HCT116 (cell line): Measurements from ENCODE around the gene XPNPEP1. TPM values are rescaled to one million over a fixed set of nuclear protein-coding genes. Genes with fewer than 3 reads are reported as not detected.
A peak's percentile ranks its signal among the peaks of the same experiment; 100 is the strongest.

Source experiments
- ATAC-seq: fragments of 200-7000 bp; cut with Tn5 transposase; 2 replicates; pipeline ENCODE4 v1.9.1; 2020; ENCODE audit warnings: mild to moderate bottlenecking, moderate library complexity
- BruUV-seq: library from RNA; stranded (reverse); fragments of 400-500 nt; replicated peaks from 2 replicates; lab custom pipeline; 2021; lab: Mats Ljungman, UMichigan
- CTCF ChIA-PET: fragments of 300-600 bp; sonication (Branson Sonifier 250); formaldehyde crosslinking; loops from one replicate; lab custom pipeline; 2021; ENCODE audit warnings: antibody characterized with exemption; lab: Charles Lee
- POLR2A ChIA-PET: fragments of 300-600, 350-600 bp; sonication (Branson Sonifier 250); formaldehyde crosslinking; loops from one replicate; lab custom pipeline; 2021; ENCODE audit warnings: antibody characterized with exemption; lab: Charles Lee
- RAD21 ChIA-PET, 2 experiments: fragments of 300-600 bp; sonication (Branson Sonifier 250); formaldehyde crosslinking; loops; one replicate each; lab custom pipeline; 2023; ENCODE audit warnings: low total read pairs in 2 of 2; ENCODE audit not compliant: uncharacterized antibody in 2 of 2, unreplicated experiment in 2 of 2, low non-redundant PET in 1 of 2; lab: Charles Lee
- DNase-seq: peaks from one replicate; pipeline ENCODE4 v3.0.0-alpha.2; 2010; ENCODE audit warnings: low read depth, low spot score
- H2AFZ ChIP-seq: fragments of 200-600 bp; shearing (Covaris generic), sonication (generic); 2 replicates; pipeline ENCODE4 v1.6.1; 2017; ENCODE audit warnings: low read depth, mixed run types, mixed read lengths, antibody characterized with exemption, low read length; ENCODE audit not compliant: poor library complexity, severe bottlenecking
- H3K27ac ChIP-seq: 2 replicates; pipeline ENCODE4 v1.5.1; 2012; ENCODE audit warnings: low read depth, low read length
- H3K27me3 ChIP-seq: fragments of 200-600 bp; sonication (generic); 2 replicates; pipeline ENCODE4 v1.6.1; 2016; ENCODE audit warnings: mixed run types, low read length, mixed read lengths; ENCODE audit not compliant: insufficient read depth
- H3K36me3 ChIP-seq, 2 experiments: fragments of 200-500 bp in 1 of 2; fragments of 200-600 bp in 1 of 2; sonication (Bioruptor generic) in 1 of 2; sonication (generic) in 1 of 2; 2 replicates each; pipeline versions ENCODE4 v1.5.1 to v1.6.1; 2014 to 2016; ENCODE audit warnings: low read length in 2 of 2, inconsistent platforms in 1 of 2, mixed read lengths in 1 of 2, mixed run types in 1 of 2; ENCODE audit not compliant: insufficient read depth in 2 of 2, control insufficient read depth in 1 of 2
- H3K4me1 ChIP-seq, 2 experiments: fragments of 200-600 bp in 1 of 2; sonication (generic) in 1 of 2; 2 replicates each; pipeline versions ENCODE4 v1.5.1 to v1.6.1; 2012 to 2017; ENCODE audit warnings: low read length in 2 of 2, inconsistent platforms in 1 of 2, mild to moderate bottlenecking in 1 of 2, mixed read lengths in 1 of 2, mixed run types in 1 of 2, moderate library complexity in 1 of 2; ENCODE audit not compliant: insufficient read depth in 2 of 2, control insufficient read depth in 1 of 2
- H3K4me2 ChIP-seq: fragments of 200-600 bp; sonication (generic); 2 replicates; pipeline ENCODE4 v1.6.1; 2017; ENCODE audit warnings: mixed run types, low read length, mixed read lengths
- H3K4me3 ChIP-seq, 2 experiments: fragments of 200-600 bp in 1 of 2; sonication (generic) in 1 of 2; replicated peaks in 1 of 2; 2 replicates each; pipeline ENCODE4 v1.5.1; 2011 to 2016; ENCODE audit warnings: low read length in 2 of 2, control low read depth in 1 of 2, low read depth in 1 of 2, mild to moderate bottlenecking in 1 of 2, mixed read lengths in 1 of 2, mixed run types in 1 of 2
- H3K79me2 ChIP-seq: fragments of 200-600 bp; sonication (generic); 2 replicates; pipeline ENCODE4 v1.6.1; 2017; ENCODE audit warnings: mild to moderate bottlenecking, mixed run types, low read length, moderate library complexity, mixed read lengths; ENCODE audit not compliant: insufficient read depth
- H3K9ac ChIP-seq: fragments of 200-600 bp; sonication (generic); 2 replicates; pipeline ENCODE4 v1.6.1; 2016; ENCODE audit warnings: low read length, mixed read lengths
- H3K9me2 ChIP-seq: fragments of 200-600 bp; sonication (generic), shearing (Covaris generic); 2 replicates; pipeline ENCODE4 v1.6.1; 2017; ENCODE audit warnings: mixed run types, mild to moderate bottlenecking, moderate library complexity; ENCODE audit not compliant: insufficient read depth
- H3K9me3 ChIP-seq, 2 experiments: fragments of 200-500 bp in 1 of 2; fragments of 200-600 bp in 1 of 2; sonication (Bioruptor generic) in 1 of 2; sonication (generic) in 1 of 2; 2 replicates each; pipeline ENCODE4 v1.6.1; 2014 to 2017; ENCODE audit warnings: low read length in 2 of 2, mixed read lengths in 2 of 2, inconsistent platforms in 1 of 2, low read depth in 1 of 2, mild to moderate bottlenecking in 1 of 2, mixed run types in 1 of 2, moderate library complexity in 1 of 2; ENCODE audit not compliant: control insufficient read depth in 1 of 2, insufficient read depth in 1 of 2
- H4K20me1 ChIP-seq: fragments of 200-600 bp; sonication (generic), shearing (Covaris generic); 2 replicates; pipeline ENCODE4 v1.6.1; 2017; ENCODE audit warnings: mixed run types, mild to moderate bottlenecking, moderate library complexity; ENCODE audit not compliant: insufficient read depth
- POLR2A ChIP-seq: IDR thresholded peaks from 2 replicates; pipeline ENCODE4 v1.7.0; 2011; ENCODE audit warnings: borderline replicate concordance; ENCODE audit not compliant: insufficient read depth, insufficient read length; ENCODE audit errors: extremely low read depth
- RAD21 ChIP-seq: IDR thresholded peaks from 2 replicates; pipeline ENCODE4 v1.6.1; 2012; ENCODE audit warnings: low read depth, mild to moderate bottlenecking
- SIN3A ChIP-seq: IDR thresholded peaks from 2 replicates; pipeline ENCODE4 v1.6.1; 2012; ENCODE audit warnings: low read depth
- YY1 ChIP-seq: IDR thresholded peaks from 2 replicates; pipeline ENCODE4 v1.6.1; 2011; ENCODE audit warnings: low read length, low read depth, moderate library complexity, mild to moderate bottlenecking; ENCODE audit not compliant: insufficient replicate concordance; ENCODE audit errors: extremely low read depth
- ZFX ChIP-seq: fragments of 450-650 bp; IDR thresholded peaks from 2 replicates; pipeline ENCODE4 v1.6.1; 2017
- ZNF274 ChIP-seq: fragments of 200-500 bp; sonication (Bioruptor generic); IDR thresholded peaks from 2 replicates; pipeline ENCODE4 v1.6.1; 2014; ENCODE audit warnings: mild to moderate bottlenecking, low read depth, low read length, inconsistent platforms
- intact Hi-C: fragments of 100-400 bp; cut with micrococcal nuclease; formaldehyde crosslinking; loops from 2 replicates; pipeline ENCODE4 v1.10.0; 2022
- total RNA-seq: library from RNA; stranded (reverse); gene quantifications from one replicate; pipeline ENCODE4 v1.2.1, GENCODE V29; 2021; ENCODE audit not compliant: unreplicated experiment
- TF ChIP-seq, protein P1 (sequence below), 3 experiments: fragments of 200-600 bp in 1 of 3; sonication (generic) in 1 of 3; IDR thresholded peaks in 2 of 3; conservative IDR thresholded peaks in 1 of 3; 2 replicates each; pipeline ENCODE4 v1.5.1; 2012 to 2017; ENCODE audit warnings: low read depth in 2 of 3, low read length in 2 of 3, antibody characterized with exemption in 1 of 3, borderline replicate concordance in 1 of 3, control low read depth in 1 of 3, mild to moderate bottlenecking in 1 of 3, mixed read lengths in 1 of 3, mixed run types in 1 of 3, moderate library complexity in 1 of 3; ENCODE audit not compliant: insufficient read depth in 1 of 3
- TF ChIP-seq, protein P2 (sequence below): IDR thresholded peaks from 2 replicates; pipeline ENCODE4 v1.6.1; 2012

Gene XPNPEP1
- total RNA-seq, 1 experiment from 2014 or later = 87.3 TPM

DNA sequence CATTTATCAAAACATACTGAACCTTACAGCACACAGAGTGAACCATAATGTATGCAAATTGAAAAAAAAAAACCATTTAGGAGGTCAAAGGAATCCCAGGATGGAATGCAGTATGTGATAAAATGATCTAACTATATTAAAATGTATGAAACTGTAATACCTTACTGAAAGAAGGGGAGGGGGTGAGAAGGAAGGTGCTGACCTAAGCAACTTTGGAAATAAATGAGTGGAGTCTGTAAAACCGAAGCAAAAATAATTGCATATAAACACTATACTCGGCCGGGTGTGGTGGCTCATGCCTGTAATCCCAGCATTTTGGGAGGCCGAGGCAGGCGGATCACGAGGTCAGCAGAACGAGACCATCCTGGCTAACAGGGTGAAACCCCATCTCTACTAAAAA lies 69.4 kb downstream of the XPNPEP1 start:
- CTCF ChIA-PET = interaction anchor here (0.7 to 2.3 kb wide), 2 partner anchors 13 to 80 kb away, joined by 5 to 7 read pairs; no protein-coding TSS in a partner anchor

GRCh38 chr10:109852475-109853037 lies 70.8 kb downstream of the XPNPEP1 start:
- no peak overlapping the region for H3K4me3 ChIP-seq
- no peak for TF ChIP-seq POLR2A
- TF ChIP-seq, protein P1, sequence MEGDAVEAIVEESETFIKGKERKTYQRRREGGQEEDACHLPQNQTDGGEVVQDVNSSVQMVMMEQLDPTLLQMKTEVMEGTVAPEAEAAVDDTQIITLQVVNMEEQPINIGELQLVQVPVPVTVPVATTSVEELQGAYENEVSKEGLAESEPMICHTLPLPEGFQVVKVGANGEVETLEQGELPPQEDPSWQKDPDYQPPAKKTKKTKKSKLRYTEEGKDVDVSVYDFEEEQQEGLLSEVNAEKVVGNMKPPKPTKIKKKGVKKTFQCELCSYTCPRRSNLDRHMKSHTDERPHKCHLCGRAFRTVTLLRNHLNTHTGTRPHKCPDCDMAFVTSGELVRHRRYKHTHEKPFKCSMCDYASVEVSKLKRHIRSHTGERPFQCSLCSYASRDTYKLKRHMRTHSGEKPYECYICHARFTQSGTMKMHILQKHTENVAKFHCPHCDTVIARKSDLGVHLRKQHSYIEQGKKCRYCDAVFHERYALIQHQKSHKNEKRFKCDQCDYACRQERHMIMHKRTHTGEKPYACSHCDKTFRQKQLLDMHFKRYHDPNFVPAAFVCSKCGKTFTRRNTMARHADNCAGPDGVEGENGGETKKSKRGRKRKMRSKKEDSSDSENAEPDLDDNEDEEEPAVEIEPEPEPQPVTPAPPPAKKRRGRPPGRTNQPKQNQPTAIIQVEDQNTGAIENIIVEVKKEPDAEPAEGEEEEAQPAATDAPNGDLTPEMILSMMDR (IDR thresholded peaks at IDR 0.05 in 2 of 3, conservative IDR thresholded peaks at IDR 0.05 in 1 of 3; ENCODE audit: borderline replicate concordance in 1 of 3, insufficient read depth in 1 of 3, low read depth in 2 of 3, low read length in 2 of 3) = peak; percentile 63 to 99 (median 96)
- peak; percentile 94 for TF ChIP-seq RAD21
- no peak overlapping the region for H3K4me2 ChIP-seq
- H3K79me2 ChIP-seq = no peaks in the 10 kb centered on the region
- ChIA-PET CTCF (interaction anchor here (0.7 to 2.3 kb wide), 6 partner anchors 9 to 105 kb away, joined by 3 to 7 read pairs (median 3); no protein-coding TSS in a partner anchor), RAD21 (no interaction called here), POLR2A (no interaction called here)
- intact Hi-C loops = loop anchor here (5.0 kb wide), 1 partner anchor 1740 kb away; no protein-coding TSS in a partner anchor
- H3K9me3 ChIP-seq = no peaks in the 10 kb centered on the region
- H3K9ac ChIP-seq = no peak overlapping the region
- no TSS peak for BruUV-seq
- no peak overlapping the region for H2AFZ ChIP-seq
- no peaks in the 10 kb centered on the region for H3K9me2 ChIP-seq
- H3K27ac ChIP-seq = no peak overlapping the region
- H3K4me1 ChIP-seq = no peaks in the 10 kb centered on the region; a peak in 1 of 4 replicates
- ATAC-seq (peak; percentile 98), DNase-seq (peak; percentile 66)
- H4K20me1 ChIP-seq = no peaks in the 10 kb centered on the region
- peaks cover 23% of the 10 kb centered on the region for H3K27me3 ChIP-seq
- H3K36me3 ChIP-seq = no peaks in the 10 kb centered on the region

More for the DNA sequence above, 69.4 kb downstream of the XPNPEP1 start:
- no peak overlapping the region for H3K4me2 ChIP-seq
- intact Hi-C loops = loop anchor here (5.0 kb wide), 1 partner anchor 1742 kb away; no protein-coding TSS in a partner anchor
- no peak for ATAC-seq
- H3K27ac ChIP-seq = no peak overlapping the region
- TF ChIP-seq ZFX (no peak), SIN3A (no peak), YY1 (no peak), RAD21 (no peak), ZNF274 (no peak)
- TF ChIP-seq, protein P2, sequence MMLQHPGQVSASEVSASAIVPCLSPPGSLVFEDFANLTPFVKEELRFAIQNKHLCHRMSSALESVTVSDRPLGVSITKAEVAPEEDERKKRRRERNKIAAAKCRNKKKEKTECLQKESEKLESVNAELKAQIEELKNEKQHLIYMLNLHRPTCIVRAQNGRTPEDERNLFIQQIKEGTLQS = no peak
- H3K9me2 ChIP-seq = no peaks in the 10 kb centered on the region
- peaks cover 9% of the 10 kb centered on the region; the same call in 1 of the 2 replicates for H3K27me3 ChIP-seq
- H3K36me3 ChIP-seq = no peaks in the 10 kb centered on the region
- POLR2A ChIA-PET = no interaction called here
- no peaks in the 10 kb centered on the region for H3K9me3 ChIP-seq
- no peaks in the 10 kb centered on the region; a peak in 1 of 4 replicates for H3K4me1 ChIP-seq
- BruUV-seq = no TSS peak
- DNase-seq = no peak
- no peak overlapping the region for H3K9ac ChIP-seq
- no peak overlapping the region for H2AFZ ChIP-seq
- no peaks in the 10 kb centered on the region for H4K20me1 ChIP-seq
- no peaks in the 10 kb centered on the region for H3K79me2 ChIP-seq
- RAD21 ChIA-PET = no interaction called here
- H3K4me3 ChIP-seq = no peak overlapping the region
